Iris pigment epithelial cell (primary cell): ENCODE measurements around the gene VEGFB.

Source experiments
- DNase-seq: peaks from one replicate; pipeline ENCODE4 v3.0.0-alpha.2; 2011; ENCODE audit warnings: low read depth

The VEGFB gene

DNA sequence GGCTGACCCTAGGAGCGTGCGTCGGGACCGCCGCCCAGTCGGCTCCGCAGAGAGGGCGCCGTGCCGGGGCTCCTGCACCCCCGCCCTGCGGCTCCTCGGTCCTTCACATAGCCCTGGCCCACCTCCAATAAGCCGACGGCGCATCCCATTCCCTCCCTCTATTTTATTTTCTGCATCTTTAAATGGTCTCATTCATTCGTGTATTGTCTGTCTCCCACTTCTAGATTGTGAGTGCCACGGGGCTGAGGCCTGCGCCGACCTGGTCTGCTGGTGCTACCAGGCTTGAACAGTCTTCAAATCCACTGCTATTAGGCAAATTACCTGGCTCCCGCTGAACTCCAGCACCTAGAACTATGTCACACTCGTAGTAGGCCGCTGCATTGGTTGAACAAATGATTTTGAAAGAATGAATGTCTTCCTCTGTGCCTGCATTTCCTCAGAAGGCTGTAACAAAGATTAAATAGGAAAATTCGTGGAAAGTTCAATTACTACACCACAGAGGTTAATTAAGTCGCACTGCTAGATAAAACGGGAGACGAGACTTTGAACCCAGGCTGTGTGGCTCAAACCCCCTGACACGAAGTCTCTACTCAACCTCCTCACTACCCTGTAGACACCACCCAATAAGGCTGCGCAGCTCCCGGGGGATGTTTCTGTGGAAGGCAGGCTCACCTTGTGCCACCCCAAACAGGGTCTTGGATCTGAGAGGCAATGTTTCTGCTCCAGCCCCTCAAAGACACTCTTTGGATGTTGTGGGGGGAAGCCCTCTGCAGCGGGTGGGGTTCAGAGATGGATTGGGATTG, 13.5 kb downstream of the VEGFB start:
- DNase-seq, result no peak

GRCh38 chr11:64248578-64248977, 14.2 kb downstream of the VEGFB start:
- DNase-seq, result no peak

- DNase-seq, result no peak
Measured at GRCh38 chr11:64249038-64249437, 14.7 kb downstream of the VEGFB start.

GRCh38 chr11:64249563-64250414, 15.4 kb downstream of the VEGFB start:
- DNase-seq, result no peak

GRCh38 chr11:64250415-64251015, 16.1 kb downstream of the VEGFB start:
- DNase-seq, result no peak

GRCh38 chr11:64251016-64251752, 16.8 kb downstream of the VEGFB start, which contains the start of gene PLCB3:
TSS of gene PLCB3 (plus strand) at chr11:64251530. CDS start at chr11:64251650, 120 bp downstream.
- DNase-seq, result peak; percentile 29

- DNase-seq, result no peak
Measured at GRCh38 chr11:64251753-64252002, 17.3 kb downstream of the VEGFB start.

GRCh38 chr11:64252003-64252872, 17.9 kb downstream of the VEGFB start:
- DNase-seq, result peak; percentile 29

DNA sequence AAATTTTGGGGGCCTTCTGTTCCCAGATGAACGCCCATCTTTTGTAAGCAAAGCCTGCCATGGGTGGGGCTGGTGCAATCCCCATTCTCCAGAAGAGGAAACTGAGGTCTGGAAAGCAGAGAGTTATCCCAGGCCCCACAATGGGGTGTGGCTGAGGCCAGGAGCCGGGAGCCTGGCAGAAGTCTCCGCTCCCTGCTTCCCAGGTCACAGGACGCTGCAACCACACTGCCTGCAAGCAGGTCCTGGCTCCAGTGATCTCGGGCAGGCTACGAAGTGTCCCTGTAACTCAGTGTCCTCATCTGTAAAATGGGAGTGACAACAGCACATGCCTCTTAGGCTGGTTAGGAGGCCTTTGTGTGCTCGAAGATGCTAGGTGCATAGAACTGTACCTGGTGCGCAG, 18.7 kb downstream of the VEGFB start:
- no peak for DNase-seq

- no peak for DNase-seq
Measured at GRCh38 chr11:64253481-64253880, 19.1 kb downstream of the VEGFB start.

GRCh38 chr11:64254326-64254725, 19.9 kb downstream of the VEGFB start:
- no peak for DNase-seq

GRCh38 chr11:64255135-64256128, 21.0 kb downstream of the VEGFB start:
- no peak for DNase-seq

- DNase-seq, result no peak
Measured at GRCh38 chr11:64256300-64256699, 21.9 kb downstream of the VEGFB start.

DNA sequence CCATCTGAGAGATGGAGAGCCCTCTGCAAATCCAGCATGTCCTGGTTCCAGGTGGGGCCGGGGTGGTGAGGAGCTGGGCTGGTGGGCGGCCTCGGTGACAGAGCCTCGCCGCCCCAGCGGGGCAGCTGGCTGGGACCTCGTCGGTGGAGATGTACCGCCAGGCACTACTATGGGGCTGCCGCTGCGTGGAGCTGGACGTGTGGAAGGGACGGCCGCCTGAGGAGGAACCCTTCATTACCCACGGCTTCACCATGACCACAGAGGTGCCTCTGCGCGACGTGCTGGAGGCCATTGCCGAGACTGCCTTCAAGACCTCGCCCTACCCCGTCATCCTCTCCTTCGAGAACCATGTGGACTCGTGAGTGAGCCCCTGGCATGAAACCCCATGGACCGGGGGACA, 24.0 kb downstream of the VEGFB start:
- DNase-seq, result no peak

- DNase-seq, result no peak
Measured at GRCh38 chr11:64258946-64259532, 24.7 kb downstream of the VEGFB start.

DNA sequence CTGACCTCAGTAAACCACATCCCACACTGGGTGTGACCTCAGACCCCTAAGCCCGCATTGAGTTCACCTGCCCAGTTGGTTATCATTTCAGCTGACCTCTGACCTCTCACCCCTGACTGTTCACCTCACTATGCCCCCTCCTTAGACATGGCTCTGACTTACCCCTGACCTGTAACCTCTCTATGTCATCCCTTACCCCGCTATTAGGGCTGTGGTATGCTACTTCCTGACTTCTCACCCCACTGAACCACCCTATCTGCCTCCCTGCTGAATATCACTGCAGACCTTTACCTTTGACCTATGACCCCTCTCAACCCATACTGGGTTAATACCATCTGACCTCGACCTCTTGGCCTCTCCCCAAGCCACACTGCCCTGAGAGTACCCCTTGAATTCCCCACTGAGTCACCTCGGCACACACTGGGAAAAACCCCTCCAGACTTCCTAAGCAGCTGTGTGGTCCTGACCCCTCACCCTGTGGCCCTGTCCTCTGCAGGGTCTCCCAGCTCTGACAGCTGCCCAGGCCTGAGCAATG, 25.2 kb downstream of the VEGFB start:
- DNase-seq, result no peak

DNA sequence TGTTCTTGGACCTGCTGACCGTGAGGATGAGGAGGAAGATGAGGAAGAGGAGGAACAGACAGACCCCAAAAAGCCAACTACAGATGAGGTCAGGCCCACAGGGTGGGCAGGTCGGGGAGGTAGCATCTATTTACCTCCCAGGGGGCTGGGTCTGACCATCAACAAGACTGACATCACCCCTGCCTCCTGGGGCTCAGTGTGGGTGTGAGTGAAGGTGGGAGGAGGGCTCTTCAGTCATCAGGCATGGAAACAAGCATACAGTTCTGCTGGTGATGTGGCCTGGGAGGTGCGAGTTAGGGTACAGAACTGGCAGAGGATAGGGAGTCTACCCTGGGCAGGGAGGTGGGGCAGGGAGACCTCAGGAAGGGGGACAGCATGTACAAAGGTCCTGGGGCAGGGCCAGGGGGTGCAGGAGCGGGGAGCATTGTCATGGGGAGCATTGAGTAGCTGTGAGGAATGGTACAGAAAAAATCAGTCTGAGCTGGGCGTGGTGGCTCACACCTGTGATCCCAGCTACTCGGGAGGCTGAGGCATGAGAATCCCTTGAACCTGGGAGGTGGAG, 25.8 kb downstream of the VEGFB start:
- DNase-seq, result no peak

- DNase-seq, result no peak
Measured at GRCh38 chr11:64261556-64262080, 27.2 kb downstream of the VEGFB start.
